Endothelial cell of umbilical vein (primary cell): ENCODE measurements around the gene SSMEM1. TPM values are rescaled to one million over a fixed set of nuclear protein-coding genes. Genes with fewer than 3 reads are reported as not detected.

Experiments used
- BruUV-seq: library from RNA; stranded (reverse); fragments of 400-500 nt; replicated peaks from 2 replicates; lab custom pipeline; 2021; lab: Mats Ljungman, UMichigan
- CTCF ChIA-PET: fragments of 300-600, 350-600 bp; sonication (Branson Sonifier 250); formaldehyde crosslinking; loops from one replicate; lab custom pipeline; 2021; ENCODE audit warnings: antibody characterized with exemption, inconsistent platforms; lab: Charles Lee
- POLR2A ChIA-PET: fragments of 300-600, 350-600 bp; sonication (Branson Sonifier 250); formaldehyde crosslinking; loops from one replicate; lab custom pipeline; 2021; ENCODE audit warnings: antibody characterized with exemption, inconsistent platforms; lab: Charles Lee
- DNase-seq: peaks from one replicate; pipeline ENCODE4 v3.0.0-alpha.2; 2011; ENCODE audit warnings: low read depth, low spot score
- FAIRE-seq: peaks from 2 replicates; lab custom pipeline; 2011; peaks lifted over from hg19 to GRCh38; lab: Jason Lieb, UNC
- H2AFZ ChIP-seq: 2 replicates; pipeline ENCODE4 v1.6.0; 2012; ENCODE audit warnings: low read depth, low read length, control low read depth, inconsistent platforms
- H3K27ac ChIP-seq: 2 replicates; pipeline ENCODE4 v1.5.1; 2011; ENCODE audit warnings: low read depth, mild to moderate bottlenecking, control low read depth, low read length, moderate library complexity; ENCODE audit not compliant: insufficient read depth
- H3K27me3 ChIP-seq, 2 experiments: 2 replicates each; pipeline versions ENCODE4 v1.6.0 to v1.6.1; 2011; ENCODE audit warnings: low read length in 2 of 2, mixed read lengths in 1 of 2; ENCODE audit not compliant: control insufficient read depth in 2 of 2, insufficient read depth in 2 of 2
- H3K36me3 ChIP-seq, 2 experiments: 2 replicates in 1 of 2; 3 replicates in 1 of 2; pipeline ENCODE4 v1.5.1; 2011; ENCODE audit warnings: low read length in 2 of 2, mild to moderate bottlenecking in 1 of 2, moderate library complexity in 1 of 2; ENCODE audit not compliant: control insufficient read depth in 2 of 2, insufficient read depth in 2 of 2; ENCODE audit errors: extremely low read depth in 1 of 2
- H3K4me1 ChIP-seq: 3 replicates; pipeline ENCODE4 v1.5.1; 2011; ENCODE audit warnings: mild to moderate bottlenecking, low read length; ENCODE audit not compliant: control insufficient read depth, insufficient read depth; ENCODE audit errors: extremely low read depth
- H3K4me2 ChIP-seq: 2 replicates; pipeline ENCODE4 v1.6.1; 2011; ENCODE audit warnings: low read length, control low read depth, mixed read lengths; ENCODE audit not compliant: insufficient read depth
- H3K4me3 ChIP-seq, 3 experiments: fragments of 200-600 bp in 1 of 3; sonication (generic), shearing (Covaris generic) in 1 of 3; replicated peaks in 1 of 3; 2 replicates each; pipeline ENCODE4 v1.5.1; 2011 to 2016; ENCODE audit warnings: control low read depth in 3 of 3, low read length in 3 of 3, mild to moderate bottlenecking in 2 of 3, inconsistent platforms in 1 of 3, low read depth in 1 of 3, moderate library complexity in 1 of 3; ENCODE audit not compliant: insufficient read depth in 1 of 3
- H3K79me2 ChIP-seq: 2 replicates; pipeline ENCODE4 v1.6.0; 2012; ENCODE audit warnings: low read length, inconsistent platforms; ENCODE audit not compliant: control insufficient read depth, insufficient read depth
- H3K9ac ChIP-seq: replicated peaks from 2 replicates; pipeline ENCODE3; 2011; ENCODE audit warnings: low read length, control low read depth; ENCODE audit not compliant: insufficient read depth; ENCODE audit errors: extremely low read depth
- H3K9me1 ChIP-seq: replicated peaks from 3 replicates; pipeline ENCODE4 v1.6.0; 2011; ENCODE audit warnings: mild to moderate bottlenecking, low read length; ENCODE audit not compliant: control insufficient read depth, insufficient read depth; ENCODE audit errors: extremely low read depth
- H3K9me3 ChIP-seq: replicated peaks from 2 replicates; pipeline ENCODE4 v1.5.1; 2012; ENCODE audit warnings: low read length, inconsistent platforms; ENCODE audit not compliant: control insufficient read depth, insufficient read depth
- H4K20me1 ChIP-seq: replicated peaks from 2 replicates; pipeline ENCODE3; 2011; ENCODE audit warnings: mild to moderate bottlenecking, low read length; ENCODE audit not compliant: control insufficient read depth, insufficient read depth; ENCODE audit errors: extremely low read depth
- EZH2 ChIP-seq: IDR thresholded peaks from 2 replicates; pipeline ENCODE4 v1.6.1; 2012; ENCODE audit warnings: borderline replicate concordance, low read depth, mild to moderate bottlenecking, moderate library complexity, low read length, inconsistent platforms; ENCODE audit not compliant: severe bottlenecking
- FOS ChIP-seq: IDR thresholded peaks from 2 replicates; pipeline ENCODE4 v1.6.1; 2011; ENCODE audit warnings: mild to moderate bottlenecking, low read length, moderate library complexity, borderline replicate concordance; ENCODE audit not compliant: insufficient read depth
- GATA2 ChIP-seq: IDR thresholded peaks from 2 replicates; pipeline ENCODE4 v1.7.0; 2011; ENCODE audit warnings: low read depth, mild to moderate bottlenecking, moderate library complexity, mixed read lengths, low read length; ENCODE audit not compliant: insufficient read length, insufficient read depth
- JUN ChIP-seq: IDR thresholded peaks from 2 replicates; pipeline ENCODE4 v1.6.1; 2011; ENCODE audit warnings: borderline replicate concordance, low read depth; ENCODE audit not compliant: insufficient read length, insufficient read depth
- MYC ChIP-seq: IDR thresholded peaks from one replicate; pipeline ENCODE4 v1.6.1; 2011; ENCODE audit warnings: mild to moderate bottlenecking, low read depth, low read length
- POLR2A ChIP-seq: IDR thresholded peaks from 2 replicates; pipeline ENCODE4 v1.6.1; 2012; ENCODE audit warnings: low read depth, mild to moderate bottlenecking, control low read depth, low read length
- POLR2AphosphoS5 ChIP-seq: IDR thresholded peaks from 2 replicates; pipeline ENCODE4 v1.6.1; 2012; ENCODE audit warnings: low read depth, mild to moderate bottlenecking, control low read depth, low read length, moderate library complexity; ENCODE audit not compliant: insufficient read depth
- dilution Hi-C: fragments of 300-500 bp; cut with MboI; formaldehyde crosslinking; loops from one replicate; pipeline ENCODE4 v1.15.0; 2019; ENCODE audit warnings: low sequenced_read_pairs; ENCODE audit not compliant: extremely low pct_ligation_motif_present
- intact Hi-C: fragments of 100-400 bp; cut with micrococcal nuclease; formaldehyde crosslinking; loops from one replicate; pipeline ENCODE4 v1.10.0; 2022
- polyA plus RNA-seq, 4 experiments: library from polyadenylated mRNA; depleted of rRNA in 3 of 4; stranded (reverse) in 3 of 4; unstranded in 1 of 4; fragments of >200 nt; gene quantifications; 2 replicates each; pipeline versions ENCODE4 v1.2.1 to v1.2.3, GENCODE V29; 2011 to 2012; ENCODE audit warnings: missing spikeins in 1 of 4
- total RNA-seq: library from RNA; stranded (reverse); gene quantifications from 2 replicates; pipeline ENCODE4 v1.2.3, GENCODE V29; 2021
- TF ChIP-seq, protein P1 (sequence below): IDR thresholded peaks from 2 replicates; pipeline ENCODE4 v1.6.1; 2011; ENCODE audit not compliant: insufficient read depth, insufficient read length

The SSMEM1 gene
- total and polyA plus RNA-seq, 2 donors (not counting 3 experiments of a cell fraction or from before 2014, with no cell fraction given), result not detected

DNA sequence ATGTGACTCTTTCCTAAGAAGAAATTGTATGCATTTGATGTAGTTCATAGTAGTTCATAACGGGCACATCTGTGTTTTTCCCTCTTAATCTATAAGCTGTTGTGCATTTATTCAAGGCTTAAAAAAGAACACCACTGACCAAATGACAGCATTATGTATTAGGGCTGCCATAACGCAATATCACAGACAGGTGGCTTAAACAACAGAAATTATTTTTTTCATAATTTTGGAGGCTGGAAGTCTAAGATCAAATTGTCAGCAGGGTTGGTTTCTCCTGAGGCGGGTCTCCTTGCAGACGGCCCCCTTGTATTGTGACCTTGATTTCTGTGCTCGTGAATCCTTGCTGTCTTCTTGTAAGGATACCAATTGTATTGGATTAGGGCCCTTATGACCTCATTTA is 627 bp upstream of the SSMEM1 start:
- BruUV-seq, result no TSS peak

GRCh38 chr7:130208516-130208915 is 856 bp downstream of the SSMEM1 start:
- dilution Hi-C loops (no loop called here), intact Hi-C loops (no loop called here)
- H3K27ac ChIP-seq, result no peak overlapping the region

More for the DNA sequence above, 627 bp upstream of the SSMEM1 start:
- Histone ChIP-seq H3K4me2 (no peak overlapping the region), H3K27ac (no peak overlapping the region), H3K36me3 (no peaks in the 10 kb centered on the region), H3K4me3 (no peak overlapping the region), H3K9me1 (no peaks in the 10 kb centered on the region), H3K27me3 (no peaks in the 10 kb centered on the region), H4K20me1 (no peaks in the 10 kb centered on the region), H2AFZ (peak overlapping the region; percentile 21), H3K4me1 (peaks cover 8% of the 10 kb centered on the region), H3K79me2 (peaks cover 4% of the 10 kb centered on the region), H3K9ac (no peak overlapping the region), H3K9me3 (no peaks in the 10 kb centered on the region)
- POLR2A ChIA-PET, result no interaction called here
- CTCF ChIA-PET, result no interaction called here
- TF ChIP-seq MYC (no peak), EZH2 (no peak), GATA2 (no peak), POLR2A (no peak), POLR2AphosphoS5 (no peak)
- TF ChIP-seq, protein P1, sequence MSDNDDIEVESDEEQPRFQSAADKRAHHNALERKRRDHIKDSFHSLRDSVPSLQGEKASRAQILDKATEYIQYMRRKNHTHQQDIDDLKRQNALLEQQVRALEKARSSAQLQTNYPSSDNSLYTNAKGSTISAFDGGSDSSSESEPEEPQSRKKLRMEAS, result no peak
- DNase-seq (no peak), FAIRE-seq (no peak)
- intact Hi-C loops, result no loop called here
- dilution Hi-C loops, result no loop called here

More at GRCh38 chr7:130208516-130208915, 856 bp downstream of the SSMEM1 start:
- Histone ChIP-seq H3K4me3 (no peak overlapping the region), H3K79me2 (peaks cover 4% of the 10 kb centered on the region), H2AFZ (no peak overlapping the region), H3K9ac (no peak overlapping the region), H3K36me3 (no peaks in the 10 kb centered on the region), H3K9me1 (no peaks in the 10 kb centered on the region), H3K9me3 (no peaks in the 10 kb centered on the region), H4K20me1 (no peaks in the 10 kb centered on the region), H3K4me2 (no peak overlapping the region), H3K4me1 (peaks cover 8% of the 10 kb centered on the region), H3K27me3 (no peaks in the 10 kb centered on the region)
- FAIRE-seq, result no peak
- no peak for DNase-seq
- no TSS peak for BruUV-seq
- CTCF ChIA-PET, result interaction anchor here (0.8 to 2.3 kb wide), 2 partner anchors 16 to 549 kb away, joined by 3 to 6 read pairs; no protein-coding TSS in a partner anchor
- POLR2A ChIA-PET, result no interaction called here
- TF ChIP-seq MYC, result no peak
- TF ChIP-seq FOS, result no peak
- TF ChIP-seq JUN, result no peak
